H9 (cell line): ENCODE measurements around the gene VDR. TPM values are rescaled to one million over a fixed set of nuclear protein-coding genes. Genes with fewer than 3 reads are reported as not detected.

ENCODE experiments used
- DNase-seq: peaks from one replicate; pipeline ENCODE4 v3.0.0-alpha.2; 2017
- H2AFZ ChIP-seq: one replicate; pipeline ENCODE4 v1.6.1; 2013; ENCODE audit warnings: mild to moderate bottlenecking, low read length, control low read depth, moderate library complexity
- H2AK5ac ChIP-seq: 2 replicates; pipeline ENCODE4 v1.6.1; 2013; ENCODE audit warnings: low read length, control low read depth, mixed read lengths; ENCODE audit not compliant: insufficient read length
- H2BK120ac ChIP-seq: one replicate; pipeline ENCODE4 v1.6.1; 2013; ENCODE audit warnings: low read depth, mild to moderate bottlenecking, low read length, control low read depth, inconsistent platforms; ENCODE audit not compliant: poor library complexity, severe bottlenecking
- H2BK12ac ChIP-seq: 2 replicates; pipeline ENCODE4 v1.6.1; 2013; ENCODE audit warnings: low read length, control low read depth, mixed read lengths, low read depth; ENCODE audit not compliant: insufficient read length
- H2BK15ac ChIP-seq: 2 replicates; pipeline ENCODE4 v1.6.1; 2013; ENCODE audit warnings: low read depth, low read length, control low read depth
- H2BK20ac ChIP-seq: one replicate; pipeline ENCODE4 v1.6.1; 2013; ENCODE audit warnings: low read depth, mild to moderate bottlenecking, low read length, control low read depth, inconsistent platforms; ENCODE audit not compliant: poor library complexity, severe bottlenecking
- H2BK5ac ChIP-seq: 2 replicates; pipeline ENCODE4 v1.6.1; 2013; ENCODE audit warnings: low read length, control low read depth, mixed read lengths; ENCODE audit not compliant: insufficient read length
- H3K14ac ChIP-seq: 2 replicates; pipeline ENCODE4 v1.6.1; 2013; ENCODE audit warnings: low read length, control low read depth; ENCODE audit not compliant: insufficient read depth
- H3K18ac ChIP-seq: 2 replicates; pipeline ENCODE4 v1.6.1; 2013; ENCODE audit warnings: low read depth, mild to moderate bottlenecking, mixed read lengths, low read length, control low read depth; ENCODE audit not compliant: insufficient read length
- H3K23ac ChIP-seq: 2 replicates; pipeline ENCODE4 v1.6.1; 2013; ENCODE audit warnings: low read length, control low read depth, mixed read lengths, low read depth; ENCODE audit not compliant: insufficient read length
- H3K23me2 ChIP-seq: 2 replicates; pipeline ENCODE4 v1.6.1; 2013; ENCODE audit warnings: low read depth, mild to moderate bottlenecking, mixed read lengths, low read length, control low read depth; ENCODE audit not compliant: insufficient read length, poor library complexity, severe bottlenecking
- H3K27ac ChIP-seq: 2 replicates; pipeline ENCODE4 v1.5.1; 2013; ENCODE audit warnings: low read length, control low read depth, mixed read lengths, low read depth; ENCODE audit not compliant: insufficient read length
- H3K27me3 ChIP-seq: 2 replicates; pipeline ENCODE4 v1.6.1; 2013; ENCODE audit warnings: low read length, control low read depth, inconsistent platforms; ENCODE audit not compliant: insufficient read depth
- H3K4ac ChIP-seq: 2 replicates; pipeline ENCODE4 v1.6.1; 2013; ENCODE audit warnings: low read depth, mild to moderate bottlenecking, control low read depth, inconsistent platforms, low read length, moderate library complexity
- H3K4me1 ChIP-seq: 2 replicates; pipeline ENCODE4 v1.6.1; 2013; ENCODE audit warnings: low read length, control low read depth, inconsistent platforms; ENCODE audit not compliant: insufficient read depth
- H3K4me2 ChIP-seq: 2 replicates; pipeline ENCODE4 v1.6.1; 2013; ENCODE audit warnings: low read length, control low read depth, mixed read lengths; ENCODE audit not compliant: insufficient read length, insufficient read depth
- H3K56ac ChIP-seq: 2 replicates; pipeline ENCODE4 v1.6.1; 2013; ENCODE audit warnings: low read depth, mild to moderate bottlenecking, mixed read lengths, low read length, control low read depth; ENCODE audit not compliant: insufficient read length
- H3K79me1 ChIP-seq: 2 replicates; pipeline ENCODE4 v1.6.1; 2013; ENCODE audit warnings: low read depth, mild to moderate bottlenecking, moderate library complexity, low read length, control low read depth, inconsistent platforms; ENCODE audit not compliant: insufficient read depth, poor library complexity, severe bottlenecking
- H3K79me2 ChIP-seq: 2 replicates; pipeline ENCODE4 v1.6.1; 2013; ENCODE audit warnings: low read length, control low read depth, inconsistent platforms; ENCODE audit not compliant: insufficient read depth
- H3K9ac ChIP-seq: 2 replicates; pipeline ENCODE4 v1.6.1; 2013; ENCODE audit warnings: low read length, control low read depth, mixed read lengths; ENCODE audit not compliant: insufficient read length; ENCODE audit errors: extremely low read depth
- H3K9me3 ChIP-seq: one replicate; pipeline ENCODE4 v1.6.1; 2013; ENCODE audit warnings: low read depth, low read length, inconsistent platforms; ENCODE audit not compliant: control insufficient read depth
- H3T11ph ChIP-seq: one replicate; pipeline ENCODE4 v1.6.1; 2013; ENCODE audit warnings: mild to moderate bottlenecking, low read length, control low read depth, inconsistent platforms
- H4K20me1 ChIP-seq: one replicate; pipeline ENCODE4 v1.6.1; 2013; ENCODE audit not compliant: control insufficient read depth, insufficient read length, insufficient read depth
- H4K5ac ChIP-seq: 2 replicates; pipeline ENCODE4 v1.6.1; 2013; ENCODE audit warnings: low read depth, mild to moderate bottlenecking, mixed read lengths, low read length, control low read depth; ENCODE audit not compliant: insufficient read length
- H4K8ac ChIP-seq: replicated peaks from 2 replicates; pipeline ENCODE4 v1.6.1; 2013; ENCODE audit warnings: low read length, control low read depth, mixed read lengths, low read depth; ENCODE audit not compliant: insufficient read length
- H4K91ac ChIP-seq: 2 replicates; pipeline ENCODE4 v1.6.1; 2013; ENCODE audit warnings: low read depth, mild to moderate bottlenecking, moderate library complexity, mixed read lengths, low read length, control low read depth; ENCODE audit not compliant: insufficient read length
- H3K27ac Mint-ChIP-seq, 3 experiments: 2 replicates in 2 of 3; 3 replicates in 1 of 3; pipeline ENCODE4 v1.8.0; 2020 to 2021; ENCODE audit warnings: mixed read lengths in 3 of 3, mild to moderate bottlenecking in 1 of 3, moderate library complexity in 1 of 3
- H3K27me3 Mint-ChIP-seq: 2 replicates; pipeline ENCODE4 v1.8.0; 2021; ENCODE audit warnings: low read depth, mild to moderate bottlenecking, moderate library complexity, mixed read lengths
- H3K36me3 Mint-ChIP-seq, 3 experiments: 2 replicates in 2 of 3; 3 replicates in 1 of 3; pipeline ENCODE4 v1.8.0; 2020 to 2021; ENCODE audit warnings: low read depth in 3 of 3, mixed read lengths in 3 of 3; ENCODE audit not compliant: insufficient read depth in 1 of 3
- H3K4me1 Mint-ChIP-seq, 2 experiments: 2 replicates each; pipeline ENCODE4 v1.8.0; 2020; ENCODE audit warnings: mixed read lengths in 2 of 2
- H3K4me3 Mint-ChIP-seq, 2 experiments: 2 replicates in 1 of 2; 3 replicates in 1 of 2; pipeline ENCODE4 v1.8.0; 2020 to 2021; ENCODE audit warnings: mild to moderate bottlenecking in 2 of 2, mixed read lengths in 2 of 2, moderate library complexity in 1 of 2
- H3K9me3 Mint-ChIP-seq, 2 experiments: 2 replicates in 1 of 2; 3 replicates in 1 of 2; pipeline ENCODE4 v1.8.0; 2020; ENCODE audit warnings: mild to moderate bottlenecking in 2 of 2, mixed read lengths in 2 of 2, moderate library complexity in 1 of 2
- WGBS: extraction: QIAGEN DNeasy Blood & Tissue Kit; methylation state at CpG from one replicate; pipeline ENCODE4 v1.1.7; 2013; ENCODE audit warnings: missing lambda C conversion rate, low lambda C conversion rate, mixed read lengths; ENCODE audit not compliant: insufficient read length; ENCODE audit errors: extremely low coverage; 5-methylcytosine and 5-hydroxymethylcytosine counted together
- total RNA-seq: library from RNA; stranded (reverse); gene quantifications from 2 replicates; pipeline ENCODE4 v1.2.1, GENCODE V29; 2021
- TF ChIP-seq, protein P1 (sequence below): fragments of 200-600 bp; sonication (generic); conservative IDR thresholded peaks from 3 replicates; pipeline ENCODE4 v1.8.0; 2021; ENCODE audit warnings: antibody characterized with exemption, mild to moderate bottlenecking

Gene VDR
- total RNA-seq, 1 experiment from 2014 or later, result 0.61 TPM

DNA sequence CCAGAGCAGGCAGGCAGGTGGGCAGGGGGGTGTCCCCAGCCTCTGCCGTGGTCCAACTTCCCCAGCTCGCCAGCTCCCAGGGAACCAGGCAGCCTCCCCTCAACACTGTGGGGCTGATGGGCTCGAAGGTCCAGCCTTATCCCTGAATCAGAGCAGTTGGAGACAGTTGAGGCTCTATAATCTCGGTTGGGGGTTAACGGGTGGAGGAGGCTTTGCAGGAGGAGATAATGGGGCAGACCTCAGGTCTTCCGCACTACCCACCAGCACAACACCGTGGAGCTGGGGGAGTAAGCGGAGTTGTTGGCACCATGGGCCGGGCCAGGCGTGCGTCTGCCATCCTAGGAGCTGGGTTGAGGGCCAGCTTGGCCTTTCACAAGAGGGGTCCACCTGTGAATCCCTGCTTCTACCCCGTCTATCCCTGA lies 71.2 kb downstream of the VDR start:
- WGBS, result no CpG with 5 or more reads among the region's 12 CpGs
- TF ChIP-seq, protein P1, sequence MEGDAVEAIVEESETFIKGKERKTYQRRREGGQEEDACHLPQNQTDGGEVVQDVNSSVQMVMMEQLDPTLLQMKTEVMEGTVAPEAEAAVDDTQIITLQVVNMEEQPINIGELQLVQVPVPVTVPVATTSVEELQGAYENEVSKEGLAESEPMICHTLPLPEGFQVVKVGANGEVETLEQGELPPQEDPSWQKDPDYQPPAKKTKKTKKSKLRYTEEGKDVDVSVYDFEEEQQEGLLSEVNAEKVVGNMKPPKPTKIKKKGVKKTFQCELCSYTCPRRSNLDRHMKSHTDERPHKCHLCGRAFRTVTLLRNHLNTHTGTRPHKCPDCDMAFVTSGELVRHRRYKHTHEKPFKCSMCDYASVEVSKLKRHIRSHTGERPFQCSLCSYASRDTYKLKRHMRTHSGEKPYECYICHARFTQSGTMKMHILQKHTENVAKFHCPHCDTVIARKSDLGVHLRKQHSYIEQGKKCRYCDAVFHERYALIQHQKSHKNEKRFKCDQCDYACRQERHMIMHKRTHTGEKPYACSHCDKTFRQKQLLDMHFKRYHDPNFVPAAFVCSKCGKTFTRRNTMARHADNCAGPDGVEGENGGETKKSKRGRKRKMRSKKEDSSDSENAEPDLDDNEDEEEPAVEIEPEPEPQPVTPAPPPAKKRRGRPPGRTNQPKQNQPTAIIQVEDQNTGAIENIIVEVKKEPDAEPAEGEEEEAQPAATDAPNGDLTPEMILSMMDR, result no peak
- H4K20me1 ChIP-seq, result no peaks in the 10 kb centered on the region

More for the DNA sequence above, 71.2 kb downstream of the VDR start:
- no peak overlapping the region for H3K14ac ChIP-seq
- DNase-seq, result peak; percentile 27
- H3K56ac ChIP-seq, result no peak overlapping the region
- Mint-ChIP-seq H3K4me1 (peaks cover 22 to 40% of the 10 kb centered on the region in 2 experiments), H3K27me3 (no peaks in the 10 kb centered on the region; the same call in 1 of the 2 replicates), H3K36me3 (no peaks in the 10 kb centered on the region), H3K9me3 (no peaks in the 10 kb centered on the region; a peak in 3 of 5 replicates), H3K27ac (no peak overlapping the region), H3K4me3 (no peak overlapping the region)
- H3K23me2 ChIP-seq, result no peaks in the 10 kb centered on the region
- no peaks in the 10 kb centered on the region for H3K9me3 ChIP-seq
- H2BK5ac ChIP-seq, result no peak overlapping the region
- no peaks in the 10 kb centered on the region for H3K79me1 ChIP-seq
- no peak overlapping the region for H2BK12ac ChIP-seq
- no peak overlapping the region for H3K4me2 ChIP-seq
- H2BK20ac ChIP-seq, result no peak overlapping the region
- H2BK15ac ChIP-seq, result no peak overlapping the region
- H3K27ac ChIP-seq, result no peak overlapping the region
- H4K91ac ChIP-seq, result no peak overlapping the region
- no peak overlapping the region for H3T11ph ChIP-seq
- no peak overlapping the region for H2BK120ac ChIP-seq
- H3K79me2 ChIP-seq, result no peaks in the 10 kb centered on the region
- no peaks in the 10 kb centered on the region for H3K27me3 ChIP-seq
- H3K9ac ChIP-seq, result no peak overlapping the region
- no peak overlapping the region for H4K8ac ChIP-seq
- H2AK5ac ChIP-seq, result no peak overlapping the region
- no peak overlapping the region for H3K4ac ChIP-seq
- no peak overlapping the region for H4K5ac ChIP-seq
- H3K18ac ChIP-seq, result no peak overlapping the region
- no peak overlapping the region for H2AFZ ChIP-seq
- peaks cover 7% of the 10 kb centered on the region; the same call in 1 of the 2 replicates for H3K4me1 ChIP-seq
- no peak overlapping the region for H3K23ac ChIP-seq
